ENCODE data around the gene GFRA1.

DNA sequence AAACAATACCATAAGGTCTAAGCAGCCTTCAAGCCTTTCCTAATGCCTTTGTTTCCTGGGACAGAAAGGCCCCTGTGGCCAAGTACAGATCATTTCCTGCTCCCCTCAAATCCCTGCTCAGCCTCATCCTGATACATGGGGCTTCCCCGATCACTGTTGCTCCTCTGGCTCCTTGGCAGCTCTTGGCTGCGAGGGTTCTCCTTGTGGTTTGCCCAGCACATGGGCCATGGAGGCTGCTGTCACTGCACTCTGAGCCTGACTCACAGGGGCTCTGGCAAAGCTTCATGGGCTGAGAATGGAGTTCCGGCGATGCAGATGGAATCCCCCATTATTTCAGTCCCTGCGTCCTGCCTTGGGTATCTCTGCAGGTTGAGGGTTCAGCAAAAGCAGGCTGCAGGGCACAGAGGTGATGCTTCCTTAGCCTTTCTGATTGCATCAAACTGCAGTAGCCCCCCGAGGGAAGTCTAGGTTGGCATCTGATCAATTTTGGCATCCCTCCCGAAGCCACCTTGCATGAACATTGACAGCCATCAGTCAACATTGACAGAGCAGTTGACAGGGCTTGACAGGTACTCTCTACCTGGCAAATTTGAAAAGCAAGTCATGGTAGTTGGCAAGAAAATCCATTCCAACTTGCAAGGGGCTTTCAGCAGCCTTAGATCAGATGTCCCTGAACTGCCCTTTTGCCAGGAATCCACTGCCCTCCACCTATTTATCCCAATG is 168.6 kb downstream of the GFRA1 start:
- TF ChIP-seq, protein P1, sequence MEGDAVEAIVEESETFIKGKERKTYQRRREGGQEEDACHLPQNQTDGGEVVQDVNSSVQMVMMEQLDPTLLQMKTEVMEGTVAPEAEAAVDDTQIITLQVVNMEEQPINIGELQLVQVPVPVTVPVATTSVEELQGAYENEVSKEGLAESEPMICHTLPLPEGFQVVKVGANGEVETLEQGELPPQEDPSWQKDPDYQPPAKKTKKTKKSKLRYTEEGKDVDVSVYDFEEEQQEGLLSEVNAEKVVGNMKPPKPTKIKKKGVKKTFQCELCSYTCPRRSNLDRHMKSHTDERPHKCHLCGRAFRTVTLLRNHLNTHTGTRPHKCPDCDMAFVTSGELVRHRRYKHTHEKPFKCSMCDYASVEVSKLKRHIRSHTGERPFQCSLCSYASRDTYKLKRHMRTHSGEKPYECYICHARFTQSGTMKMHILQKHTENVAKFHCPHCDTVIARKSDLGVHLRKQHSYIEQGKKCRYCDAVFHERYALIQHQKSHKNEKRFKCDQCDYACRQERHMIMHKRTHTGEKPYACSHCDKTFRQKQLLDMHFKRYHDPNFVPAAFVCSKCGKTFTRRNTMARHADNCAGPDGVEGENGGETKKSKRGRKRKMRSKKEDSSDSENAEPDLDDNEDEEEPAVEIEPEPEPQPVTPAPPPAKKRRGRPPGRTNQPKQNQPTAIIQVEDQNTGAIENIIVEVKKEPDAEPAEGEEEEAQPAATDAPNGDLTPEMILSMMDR (IDR thresholded peaks at IDR 0.05; ENCODE audit: extremely low read depth in 1 of 2, insufficient read depth in 1 of 2, low read depth in 1 of 2, low read length in 2 of 2), result no peak
- TF ChIP-seq, protein P2, sequence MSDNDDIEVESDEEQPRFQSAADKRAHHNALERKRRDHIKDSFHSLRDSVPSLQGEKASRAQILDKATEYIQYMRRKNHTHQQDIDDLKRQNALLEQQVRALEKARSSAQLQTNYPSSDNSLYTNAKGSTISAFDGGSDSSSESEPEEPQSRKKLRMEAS (IDR thresholded peaks at IDR 0.05; ENCODE audit: insufficient read depth, insufficient read length), result no peak
